Small intestine (tissue), 7 donors: ENCODE results near the gene MYO3B. TPM values are rescaled to one million over a fixed set of nuclear protein-coding genes. Genes with fewer than 3 reads are reported as not detected.

ENCODE experiments used
- DNase-seq, 2 donors: peaks; one replicate each; pipeline versions ENCODE4 v3.0.0 to v3.0.0-alpha.2; 2013
- FAIRE-seq: peaks from 2 replicates; lab custom pipeline; 2012; peaks lifted over from hg19 to GRCh38; lab: Jason Lieb, UNC
- H3K27ac ChIP-seq, 3 donors: one replicate each; pipeline ENCODE4 v1.5.1; 2013; ENCODE audit warnings: low read length in 2 of 3, mild to moderate bottlenecking in 2 of 3, control low read depth in 1 of 3, inconsistent platforms in 1 of 3, low read depth in 1 of 3, moderate library complexity in 1 of 3
- H3K27me3 ChIP-seq, 3 donors: one replicate each; pipeline ENCODE4 v1.6.1; 2013; ENCODE audit warnings: low read length in 3 of 3, inconsistent platforms in 1 of 3; ENCODE audit not compliant: control insufficient read depth in 3 of 3, insufficient read depth in 3 of 3
- H3K36me3 ChIP-seq, 3 donors: one replicate each; pipeline ENCODE4 v1.6.1; 2013; ENCODE audit warnings: low read length in 3 of 3, inconsistent platforms in 1 of 3, low read depth in 1 of 3, mild to moderate bottlenecking in 1 of 3, moderate library complexity in 1 of 3; ENCODE audit not compliant: control insufficient read depth in 3 of 3, insufficient read depth in 2 of 3
- H3K4me1 ChIP-seq, 3 donors: one replicate each; pipeline ENCODE4 v1.6.1; 2013; ENCODE audit warnings: low read length in 2 of 3, inconsistent platforms in 1 of 3, low read depth in 1 of 3, mild to moderate bottlenecking in 1 of 3, moderate library complexity in 1 of 3; ENCODE audit not compliant: control insufficient read depth in 3 of 3, insufficient read depth in 2 of 3
- H3K4me3 ChIP-seq, 3 donors: one replicate each; pipeline ENCODE4 v1.5.1; 2013; ENCODE audit warnings: low read length in 3 of 3, control low read depth in 1 of 3, inconsistent platforms in 1 of 3, low read depth in 1 of 3, mild to moderate bottlenecking in 1 of 3, moderate library complexity in 1 of 3
- H3K9me3 ChIP-seq, 2 donors: one replicate each; pipeline ENCODE4 v1.6.1; 2013; ENCODE audit warnings: low read depth in 1 of 2, low read length in 1 of 2; ENCODE audit not compliant: control insufficient read depth in 2 of 2, insufficient read depth in 1 of 2
- WGBS, 3 donors: extraction: QIAGEN DNeasy Blood & Tissue Kit; methylation state at CpG; one replicate each; pipeline ENCODE4 v1.1.7; 2013; 5-methylcytosine and 5-hydroxymethylcytosine counted together
- polyA plus RNA-seq, 4 donors: library from polyadenylated mRNA; stranded (reverse) in 3 of 4; unstranded in 1 of 4; fragments of 200-250 nt in 3 of 4; fragments of 120-200 nt in 1 of 4; gene quantifications; one replicate each; pipeline versions ENCODE4 v1.2.1 to v1.2.3, GENCODE V29; 2013
- donor health status: healthy with polysubstance abuse.
- donor health status: control.
- donor health status: control.
- donor health status: Bipolar disorder and iron deficiency.
- donor health status: healthy.

Gene MYO3B
- polyA plus RNA-seq, 4 donors = 0.03 to 0.81 TPM; not detected in 2

- H3K4me1 ChIP-seq = no peaks in the 10 kb centered on the region
- FAIRE-seq (no peak), DNase-seq (no peak)
- H3K27me3 ChIP-seq = no peaks in the 10 kb centered on the region
- H3K27ac ChIP-seq = no peak overlapping the region
- H3K9me3 ChIP-seq = no peaks in the 10 kb centered on the region
- H3K36me3 ChIP-seq = no peaks in the 10 kb centered on the region
- H3K4me3 ChIP-seq = no peak overlapping the region
- 32 to 63% (median 63%) methylated on average over 1 of the region's 1 CpG for WGBS, 3 donors
Observed at GRCh38 chr2:170500104-170500503, 322.2 kb downstream of the MYO3B start.

GRCh38 chr2:170500770-170501169, 322.8 kb downstream of the MYO3B start:
- FAIRE-seq (no peak), DNase-seq (no peak)
- H3K27ac ChIP-seq = no peak overlapping the region
- no peaks in the 10 kb centered on the region for H3K4me1 ChIP-seq
- H3K36me3 ChIP-seq = no peaks in the 10 kb centered on the region
- H3K27me3 ChIP-seq = no peaks in the 10 kb centered on the region
- no peak overlapping the region for H3K4me3 ChIP-seq
- 45 to 55% (median 51%) methylated on average over 5 of the region's 5 CpGs for WGBS, 3 donors
- H3K9me3 ChIP-seq = no peaks in the 10 kb centered on the region

- no peak overlapping the region for H3K27ac ChIP-seq
- FAIRE-seq = no peak
- 80 to 81% (median 81%) methylated on average over 6 of the region's 6 CpGs for WGBS, 3 donors
Observed at GRCh38 chr2:170501421-170502043, 323.6 kb downstream of the MYO3B start.

GRCh38 chr2:170502361-170503130, 324.6 kb downstream of the MYO3B start:
- WGBS, 3 donors = 60 to 74% (median 67%) methylated on average over 8 of the region's 8 CpGs

More at GRCh38 chr2:170501421-170502043, 323.6 kb downstream of the MYO3B start:
- no peak for DNase-seq
- H3K9me3 ChIP-seq = no peaks in the 10 kb centered on the region
- no peaks in the 10 kb centered on the region for H3K4me1 ChIP-seq
- no peaks in the 10 kb centered on the region for H3K36me3 ChIP-seq
- no peak overlapping the region for H3K4me3 ChIP-seq
- H3K27me3 ChIP-seq = no peaks in the 10 kb centered on the region

GRCh38 chr2:170503563-170503962, 325.6 kb downstream of the MYO3B start:
- 47 to 73% (median 72%) methylated on average over 3 of the region's 3 CpGs for WGBS, 3 donors
- no peaks in the 10 kb centered on the region for H3K9me3 ChIP-seq
- no peaks in the 10 kb centered on the region for H3K4me1 ChIP-seq
- H3K27ac ChIP-seq = no peak overlapping the region
- FAIRE-seq = no peak
- H3K4me3 ChIP-seq = no peak overlapping the region
- no peaks in the 10 kb centered on the region for H3K36me3 ChIP-seq
- H3K27me3 ChIP-seq = no peaks in the 10 kb centered on the region
- DNase-seq = no peak

More at GRCh38 chr2:170502361-170503130, 324.6 kb downstream of the MYO3B start:
- Histone ChIP-seq H3K36me3 (no peaks in the 10 kb centered on the region), H3K27me3 (no peaks in the 10 kb centered on the region), H3K27ac (no peak overlapping the region), H3K4me1 (no peaks in the 10 kb centered on the region), H3K4me3 (no peak overlapping the region), H3K9me3 (no peaks in the 10 kb centered on the region)
- FAIRE-seq (no peak), DNase-seq (no peak)

GRCh38 chr2:170503971-170504809, 326.2 kb downstream of the MYO3B start:
- H3K27me3 ChIP-seq = no peaks in the 10 kb centered on the region
- DNase-seq = no peak
- H3K4me1 ChIP-seq = no peaks in the 10 kb centered on the region
- H3K27ac ChIP-seq = no peak overlapping the region
- H3K36me3 ChIP-seq = no peaks in the 10 kb centered on the region
- H3K4me3 ChIP-seq = no peak overlapping the region
- H3K9me3 ChIP-seq = no peaks in the 10 kb centered on the region
- FAIRE-seq = no peak
- 79 to 87% (median 86%) methylated on average over 14 of the region's 14 CpGs for WGBS, 3 donors

- no peak for DNase-seq
- 79 to 86% (median 80%) methylated on average over 4 of the region's 4 CpGs for WGBS, 3 donors
- no peaks in the 10 kb centered on the region for H3K36me3 ChIP-seq
- no peaks in the 10 kb centered on the region for H3K9me3 ChIP-seq
- no peak for FAIRE-seq
- H3K4me1 ChIP-seq = no peaks in the 10 kb centered on the region
- H3K27me3 ChIP-seq = no peaks in the 10 kb centered on the region
- H3K27ac ChIP-seq = no peak overlapping the region
- no peak overlapping the region for H3K4me3 ChIP-seq
Observed at GRCh38 chr2:170504810-170505145, 326.8 kb downstream of the MYO3B start.

- H3K36me3 ChIP-seq = no peaks in the 10 kb centered on the region
- H3K27me3 ChIP-seq = no peaks in the 10 kb centered on the region
- peak in 1 of 2 donors; percentile 33 for DNase-seq
- peak overlapping the region in 2 of 3 donors; percentile 8 to 55 for H3K27ac ChIP-seq
- H3K4me3 ChIP-seq = no peak overlapping the region
- 46 to 76% (median 74%) methylated on average over 6 of the region's 6 CpGs for WGBS, 3 donors
- H3K4me1 ChIP-seq = no peaks in the 10 kb centered on the region
- no peaks in the 10 kb centered on the region for H3K9me3 ChIP-seq
- no peak for FAIRE-seq
Observed at GRCh38 chr2:170505631-170506275, 327.8 kb downstream of the MYO3B start.
